ENCODE results near the gene ATP6V1F.

- no peak for TF ChIP-seq CTCF (conservative IDR thresholded peaks at IDR 0.05)
- TF ChIP-seq ZFX (IDR thresholded peaks at IDR 0.05), result no peak
These were observed 22.9 kb downstream of the ATP6V1F start for GRCh38 chr7:128885370-128886187.
